Nucleus accumbens (tissue), 56 donors: Measurements from ENCODE around the gene SEMA3D.

Source experiments
- DNase-seq, 56 donors: peaks; one replicate each; lab custom pipeline; 2025; lab: John Stamatoyannopoulos, UW

SEMA3D gene

GRCh38 chr7:85185424-85186082 lies 1.3 kb downstream of the SEMA3D start:
- peak in 45 of 56 donors; percentile 2 to 74 (median 24) for DNase-seq

GRCh38 chr7:85184599-85185423 lies 2.0 kb downstream of the SEMA3D start:
- DNase-seq, result peak in 10 of 56 donors; percentile 0 to 37 (median 8)

- DNase-seq, result no peak
Measured at GRCh38 chr7:85183296-85183695, 3.6 kb downstream of the SEMA3D start.

- no peak for DNase-seq
Measured at GRCh38 chr7:85178531-85179298, 8.1 kb downstream of the SEMA3D start.

- no peak for DNase-seq
Measured at GRCh38 chr7:85177316-85177715, 9.5 kb downstream of the SEMA3D start.

- DNase-seq, result no peak
Measured at GRCh38 chr7:85176197-85176596, 10.7 kb downstream of the SEMA3D start.

GRCh38 chr7:85175217-85175616 lies 11.6 kb downstream of the SEMA3D start:
- no peak for DNase-seq

GRCh38 chr7:85172530-85172941 lies 14.3 kb downstream of the SEMA3D start:
- DNase-seq, result peak in 11 of 56 donors; percentile 1 to 45 (median 9)

- DNase-seq, result no peak
Measured at GRCh38 chr7:85167636-85168035, 19.2 kb downstream of the SEMA3D start.

- no peak for DNase-seq
Measured at GRCh38 chr7:85165263-85165662, 21.6 kb downstream of the SEMA3D start.

GRCh38 chr7:85164376-85164775 lies 22.5 kb downstream of the SEMA3D start:
- DNase-seq, result no peak

GRCh38 chr7:85162721-85163120 lies 24.1 kb downstream of the SEMA3D start:
- no peak for DNase-seq

- DNase-seq, result no peak
Measured at GRCh38 chr7:85160223-85160622, 26.6 kb downstream of the SEMA3D start.

GRCh38 chr7:85159003-85159402 lies 27.9 kb downstream of the SEMA3D start:
- no peak for DNase-seq

- DNase-seq, result no peak
Measured at GRCh38 chr7:85156661-85157208, 30.1 kb downstream of the SEMA3D start.

- no peak for DNase-seq
Measured at GRCh38 chr7:85154282-85154937, 32.4 kb downstream of the SEMA3D start.

- DNase-seq, result no peak
Measured at GRCh38 chr7:85153715-85154114, 33.1 kb downstream of the SEMA3D start.

GRCh38 chr7:85150624-85151023 lies 36.2 kb downstream of the SEMA3D start:
- no peak for DNase-seq

- no peak for DNase-seq
Measured at GRCh38 chr7:85144771-85145170, 42.1 kb downstream of the SEMA3D start.

- no peak for DNase-seq
Measured at GRCh38 chr7:85135977-85136376, 50.9 kb downstream of the SEMA3D start.
